Nephron progenitor cell (in vitro differentiated cells): ENCODE data around the gene OR1M1.

Experiments used
- DNase-seq: peaks from one replicate; pipeline ENCODE4 v3.0.0; 2021
- H3K27ac Mint-ChIP-seq: 2 replicates; pipeline ENCODE4 v1.8.0; 2021; ENCODE audit warnings: mild to moderate bottlenecking, moderate library complexity, mixed read lengths
- H3K27me3 Mint-ChIP-seq: 2 replicates; pipeline ENCODE4 v1.8.0; 2021; ENCODE audit warnings: mild to moderate bottlenecking, low read depth, mixed read lengths; ENCODE audit not compliant: poor library complexity
- H3K36me3 Mint-ChIP-seq: 2 replicates; pipeline ENCODE4 v1.8.0; 2021; ENCODE audit warnings: low read depth, mixed read lengths
- H3K4me1 Mint-ChIP-seq: 2 replicates; pipeline ENCODE4 v1.8.0; 2021; ENCODE audit warnings: mixed read lengths
- H3K4me3 Mint-ChIP-seq: 2 replicates; pipeline ENCODE4 v1.8.0; 2021; ENCODE audit warnings: mild to moderate bottlenecking, moderate library complexity, mixed read lengths
- H3K9me3 Mint-ChIP-seq: 2 replicates; pipeline ENCODE4 v1.8.0; 2021; ENCODE audit warnings: mild to moderate bottlenecking, moderate library complexity, mixed read lengths
- TF ChIP-seq, protein P1 (sequence below): fragments of 200-600 bp; sonication (generic); IDR thresholded peaks from 2 replicates; pipeline ENCODE4 v1.5.0; 2021; ENCODE audit warnings: antibody characterized with exemption

OR1M1 gene

DNA sequence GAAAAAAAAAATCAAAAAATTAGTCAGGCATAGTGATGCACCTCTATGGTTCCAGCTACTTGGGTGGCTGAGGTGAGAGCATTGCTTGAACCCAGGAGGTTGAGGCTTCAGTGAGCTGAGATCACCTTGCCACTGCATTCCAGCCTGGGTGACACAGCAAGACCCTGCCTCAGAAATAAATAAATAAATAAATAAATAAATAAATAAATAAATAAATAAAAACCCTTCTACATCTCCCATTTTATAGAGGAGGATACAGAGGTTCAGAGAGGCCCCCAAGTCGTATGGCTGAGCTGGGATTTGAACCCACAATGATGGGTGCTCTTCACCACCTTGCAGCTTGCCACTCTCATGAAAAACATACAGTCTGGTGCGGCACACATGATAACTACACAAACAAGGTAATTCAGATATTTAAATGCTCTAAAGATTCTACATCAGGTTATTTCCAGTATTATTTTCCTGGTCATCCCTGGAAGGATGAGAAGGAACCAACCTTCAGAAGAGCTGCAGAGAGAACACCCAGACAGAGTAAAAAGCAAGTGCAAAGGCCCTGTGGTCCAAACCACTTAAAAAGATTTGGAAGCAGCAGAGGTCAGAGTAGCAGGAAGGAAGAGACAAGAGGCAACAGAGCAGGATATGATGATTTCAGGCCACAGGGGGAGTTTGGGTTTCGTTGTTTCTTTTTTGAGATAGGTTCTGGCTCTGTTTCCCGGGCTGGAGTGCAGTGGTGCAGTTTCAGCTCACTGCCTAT lies 29.2 kb upstream of the OR1M1 start:
- Mint-ChIP-seq H3K36me3 (no peaks in the 10 kb centered on the region), H3K27me3 (peaks cover 7% of the 10 kb centered on the region), H3K9me3 (peaks cover 16% of the 10 kb centered on the region), H3K4me1 (peaks cover 57% of the 10 kb centered on the region), H3K27ac (peak overlapping the region; percentile 98), H3K4me3 (no peak overlapping the region)
- TF ChIP-seq, protein P1, sequence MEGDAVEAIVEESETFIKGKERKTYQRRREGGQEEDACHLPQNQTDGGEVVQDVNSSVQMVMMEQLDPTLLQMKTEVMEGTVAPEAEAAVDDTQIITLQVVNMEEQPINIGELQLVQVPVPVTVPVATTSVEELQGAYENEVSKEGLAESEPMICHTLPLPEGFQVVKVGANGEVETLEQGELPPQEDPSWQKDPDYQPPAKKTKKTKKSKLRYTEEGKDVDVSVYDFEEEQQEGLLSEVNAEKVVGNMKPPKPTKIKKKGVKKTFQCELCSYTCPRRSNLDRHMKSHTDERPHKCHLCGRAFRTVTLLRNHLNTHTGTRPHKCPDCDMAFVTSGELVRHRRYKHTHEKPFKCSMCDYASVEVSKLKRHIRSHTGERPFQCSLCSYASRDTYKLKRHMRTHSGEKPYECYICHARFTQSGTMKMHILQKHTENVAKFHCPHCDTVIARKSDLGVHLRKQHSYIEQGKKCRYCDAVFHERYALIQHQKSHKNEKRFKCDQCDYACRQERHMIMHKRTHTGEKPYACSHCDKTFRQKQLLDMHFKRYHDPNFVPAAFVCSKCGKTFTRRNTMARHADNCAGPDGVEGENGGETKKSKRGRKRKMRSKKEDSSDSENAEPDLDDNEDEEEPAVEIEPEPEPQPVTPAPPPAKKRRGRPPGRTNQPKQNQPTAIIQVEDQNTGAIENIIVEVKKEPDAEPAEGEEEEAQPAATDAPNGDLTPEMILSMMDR, result no peak
- DNase-seq, result no peak

DNA sequence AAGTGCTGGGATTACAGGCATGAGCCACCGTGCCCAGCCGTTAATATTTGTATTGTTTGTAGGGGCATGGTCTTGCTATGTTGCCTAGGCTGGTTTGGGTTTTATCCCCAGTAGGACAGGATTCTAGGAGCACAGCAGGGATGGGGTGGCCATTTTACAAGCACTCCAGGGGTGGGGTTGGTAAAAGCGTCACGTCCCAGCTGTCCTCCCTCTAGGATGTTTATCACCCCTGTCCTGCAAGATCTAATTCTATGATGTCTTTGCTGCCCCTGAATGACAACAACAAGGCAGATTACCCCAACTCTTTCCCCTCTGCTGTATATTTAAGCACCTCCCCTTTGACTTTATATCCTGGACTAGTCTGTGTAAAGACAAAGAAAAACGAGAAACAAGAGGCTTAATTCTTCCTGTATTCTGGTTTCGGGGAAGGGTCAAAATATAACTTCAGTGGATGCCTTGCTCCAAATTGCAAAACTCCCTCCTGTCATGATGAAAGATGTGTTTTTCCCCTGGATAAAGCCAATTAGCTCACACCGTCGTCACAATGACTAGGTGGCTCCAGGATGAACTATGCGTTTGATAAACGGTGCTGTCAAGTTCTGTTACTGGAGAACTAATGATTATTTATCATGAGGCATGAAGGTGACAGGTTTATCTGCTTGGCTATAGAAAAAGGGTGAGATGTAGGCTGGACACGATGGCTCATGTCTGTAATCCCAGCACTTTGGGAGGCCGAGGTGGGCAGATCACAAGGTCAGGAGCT lies 27.8 kb upstream of the OR1M1 start:
- DNase-seq, result peak; percentile 13
- Mint-ChIP-seq H3K4me1 (peaks cover 52% of the 10 kb centered on the region), H3K9me3 (peaks cover 11% of the 10 kb centered on the region), H3K27me3 (peaks cover 9% of the 10 kb centered on the region), H3K27ac (peak overlapping the region; percentile 97), H3K36me3 (no peaks in the 10 kb centered on the region), H3K4me3 (peak overlapping the region; percentile 7)
- TF ChIP-seq, protein P1, result no peak

DNA sequence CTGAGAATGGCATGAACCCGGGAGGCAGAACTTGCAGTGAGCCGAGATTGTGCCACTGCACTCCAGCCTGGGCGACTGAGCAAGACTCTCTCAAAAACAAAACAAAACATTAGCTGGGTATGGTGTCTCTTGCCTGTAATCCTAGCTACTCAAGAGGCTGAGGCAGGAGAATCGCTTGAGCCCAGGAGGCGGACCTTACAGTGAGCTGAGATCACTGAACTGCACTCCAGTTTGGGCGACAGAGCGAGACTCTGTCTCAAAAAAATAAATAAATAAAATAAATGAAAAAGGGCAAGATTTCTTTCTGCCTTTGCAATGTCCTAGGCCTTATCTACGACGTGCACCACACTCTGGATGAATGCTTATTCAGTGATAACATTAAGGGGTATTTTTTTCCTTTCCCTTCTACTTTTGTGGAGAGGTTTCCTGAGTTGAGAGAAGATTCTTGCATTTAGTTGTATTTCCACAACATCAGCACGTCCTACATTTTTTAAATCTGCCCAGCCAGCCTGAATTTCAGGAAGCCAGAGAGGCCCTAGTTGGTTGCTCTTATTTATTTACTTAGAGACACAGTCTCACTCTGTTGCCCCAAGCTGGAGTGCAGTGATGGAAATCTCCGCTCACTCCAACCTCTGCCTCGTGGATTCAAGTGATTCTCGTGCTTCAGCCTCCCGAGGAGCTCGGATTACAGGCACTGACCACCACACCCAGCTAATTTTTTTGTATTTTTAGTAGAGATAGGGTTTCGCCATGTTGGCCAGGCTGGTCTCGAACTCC lies 26.1 kb upstream of the OR1M1 start:
- Mint-ChIP-seq H3K4me1 (peaks cover 36% of the 10 kb centered on the region), H3K27ac (peak overlapping the region; percentile 81), H3K36me3 (no peaks in the 10 kb centered on the region), H3K27me3 (peaks cover 5% of the 10 kb centered on the region), H3K9me3 (peaks cover 11% of the 10 kb centered on the region), H3K4me3 (no peak overlapping the region)
- TF ChIP-seq, protein P1, result no peak
- no peak for DNase-seq

DNA sequence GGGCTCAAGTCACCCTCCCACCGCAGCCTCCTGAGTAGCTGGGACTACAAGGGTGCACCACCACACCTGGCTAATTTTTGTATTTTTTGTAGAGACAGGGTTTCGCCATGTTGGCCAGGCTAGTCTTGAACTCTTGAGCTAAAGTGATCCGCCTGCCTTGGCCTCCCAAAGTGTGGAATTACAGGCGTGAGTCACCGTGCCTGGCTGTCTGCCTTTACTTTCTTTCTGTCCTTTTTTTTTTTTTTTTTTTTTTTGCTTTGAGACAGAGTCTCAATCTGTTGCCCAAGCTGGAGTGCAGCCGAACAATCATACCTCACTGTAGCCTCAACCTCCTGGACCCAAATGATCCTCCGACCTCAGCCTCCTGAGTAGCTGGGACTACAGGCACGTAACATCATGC lies 25.0 kb upstream of the OR1M1 start:
- Mint-ChIP-seq H3K36me3 (no peaks in the 10 kb centered on the region), H3K27me3 (peaks cover 5% of the 10 kb centered on the region), H3K4me1 (peaks cover 36% of the 10 kb centered on the region), H3K4me3 (no peak overlapping the region), H3K27ac (no peak overlapping the region), H3K9me3 (peaks cover 11% of the 10 kb centered on the region)
- TF ChIP-seq, protein P1, result no peak
- DNase-seq, result no peak

DNA sequence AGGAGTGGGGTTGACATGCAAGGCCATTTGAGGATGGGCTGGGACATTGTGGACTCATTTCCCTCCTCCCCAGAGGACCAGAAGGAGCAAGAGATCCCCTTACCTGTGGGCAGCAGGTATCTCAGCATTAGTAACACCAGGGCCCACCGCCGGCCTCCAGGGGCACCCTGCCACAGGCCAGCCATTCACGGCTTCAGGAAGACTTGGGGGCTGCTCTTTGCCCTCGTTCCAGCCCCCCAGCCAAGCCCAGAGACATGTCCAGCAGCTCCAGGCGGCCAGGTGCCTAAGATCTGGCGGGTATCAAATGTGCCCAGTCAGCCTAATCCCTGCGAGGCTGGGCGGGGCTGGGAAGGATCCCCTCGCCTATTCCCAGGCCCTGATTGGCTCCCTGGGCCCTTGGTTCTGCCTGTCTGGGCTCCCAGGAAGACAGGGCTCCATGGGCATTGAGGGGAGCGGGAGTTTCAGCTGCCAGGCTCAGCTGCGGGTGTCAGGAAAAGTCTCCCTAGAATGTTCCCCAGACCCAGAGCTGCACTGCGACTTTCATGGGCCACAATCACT lies 21.3 kb upstream of the OR1M1 start:
- Mint-ChIP-seq H3K9me3 (no peaks in the 10 kb centered on the region), H3K4me3 (no peak overlapping the region), H3K27me3 (peaks cover 5% of the 10 kb centered on the region), H3K27ac (peak overlapping the region; percentile 45), H3K36me3 (no peaks in the 10 kb centered on the region), H3K4me1 (peaks cover 19% of the 10 kb centered on the region)
- TF ChIP-seq, protein P1, result no peak
- no peak for DNase-seq
